Neural progenitor cell (in vitro differentiated cells): ENCODE results near the gene MYO16.

Experiments
- EZH2 ChIP-seq: fragments of 200-600 bp; sonication (generic); IDR thresholded peaks from 2 replicates; pipeline ENCODE4 v1.6.1; 2017; ENCODE audit warnings: antibody characterized with exemption, mild to moderate bottlenecking, moderate library complexity
- EZH2phosphoT487 ChIP-seq: fragments of 200-600 bp; sonication (generic); IDR thresholded peaks from 2 replicates; pipeline ENCODE4 v1.6.1; 2017; ENCODE audit warnings: antibody characterized with exemption
- TF ChIP-seq, protein P1 (sequence below): fragments of 200-600 bp; sonication (generic); IDR thresholded peaks from 2 replicates; pipeline ENCODE4 v1.5.1; 2017; ENCODE audit warnings: antibody characterized with exemption, mild to moderate bottlenecking

DNA sequence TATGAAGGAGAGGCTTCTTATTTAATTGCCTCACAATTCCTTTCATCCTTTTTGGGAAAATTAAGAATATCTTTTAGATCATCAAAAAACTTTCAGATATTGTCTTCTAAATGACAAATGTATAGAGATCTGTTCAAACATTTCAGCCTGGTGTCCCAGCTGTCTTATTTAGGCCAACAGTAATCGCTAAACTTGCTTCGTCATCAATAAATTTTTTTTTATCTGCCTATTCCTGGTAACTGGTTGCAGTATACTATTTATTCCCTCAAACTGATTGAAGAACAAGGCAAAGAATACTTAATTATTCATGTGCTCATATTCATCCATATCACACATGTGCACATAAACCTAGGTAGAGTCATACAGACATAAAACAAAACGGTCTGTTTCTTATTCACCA, 5.3 kb upstream of the MYO16 start:
- TF ChIP-seq, protein P1, sequence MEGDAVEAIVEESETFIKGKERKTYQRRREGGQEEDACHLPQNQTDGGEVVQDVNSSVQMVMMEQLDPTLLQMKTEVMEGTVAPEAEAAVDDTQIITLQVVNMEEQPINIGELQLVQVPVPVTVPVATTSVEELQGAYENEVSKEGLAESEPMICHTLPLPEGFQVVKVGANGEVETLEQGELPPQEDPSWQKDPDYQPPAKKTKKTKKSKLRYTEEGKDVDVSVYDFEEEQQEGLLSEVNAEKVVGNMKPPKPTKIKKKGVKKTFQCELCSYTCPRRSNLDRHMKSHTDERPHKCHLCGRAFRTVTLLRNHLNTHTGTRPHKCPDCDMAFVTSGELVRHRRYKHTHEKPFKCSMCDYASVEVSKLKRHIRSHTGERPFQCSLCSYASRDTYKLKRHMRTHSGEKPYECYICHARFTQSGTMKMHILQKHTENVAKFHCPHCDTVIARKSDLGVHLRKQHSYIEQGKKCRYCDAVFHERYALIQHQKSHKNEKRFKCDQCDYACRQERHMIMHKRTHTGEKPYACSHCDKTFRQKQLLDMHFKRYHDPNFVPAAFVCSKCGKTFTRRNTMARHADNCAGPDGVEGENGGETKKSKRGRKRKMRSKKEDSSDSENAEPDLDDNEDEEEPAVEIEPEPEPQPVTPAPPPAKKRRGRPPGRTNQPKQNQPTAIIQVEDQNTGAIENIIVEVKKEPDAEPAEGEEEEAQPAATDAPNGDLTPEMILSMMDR = no peak
- TF ChIP-seq EZH2phosphoT487 = no peak
- TF ChIP-seq EZH2 = no peak
